NCI-H748 (cell line): ENCODE results near the gene TESMIN.

ENCODE experiments used
- DNase-seq: peaks from one replicate; lab custom pipeline; 2025; ENCODE audit not compliant: unreplicated experiment; lab: John Stamatoyannopoulos, UW

TESMIN gene

DNA sequence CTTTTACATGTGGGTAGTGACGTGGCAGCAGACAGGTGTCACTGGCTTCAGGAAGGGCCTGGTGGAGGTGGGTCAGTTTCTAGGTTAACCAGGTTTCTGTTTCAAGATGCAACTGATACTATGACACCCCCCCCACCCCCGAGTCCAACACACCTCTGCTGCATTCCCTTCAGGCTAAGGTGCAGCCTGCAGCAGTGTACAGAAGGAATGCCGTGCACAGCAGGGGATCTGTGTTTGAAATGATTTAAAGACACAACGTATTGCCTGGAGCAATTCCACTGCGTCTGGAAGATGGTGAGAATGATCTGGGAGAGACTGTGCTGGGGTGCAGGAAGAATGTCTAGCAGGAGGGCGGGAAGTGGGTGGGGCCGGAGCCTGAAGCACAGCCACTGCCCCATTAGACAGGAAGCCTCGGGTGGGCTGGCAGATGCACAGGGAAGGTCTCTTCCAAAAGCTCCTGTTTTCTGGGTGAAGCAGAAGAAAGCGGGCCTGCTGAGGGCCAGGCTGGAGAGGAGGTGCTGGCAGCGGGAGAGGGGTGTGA, 11.9 kb upstream of the TESMIN start:
- no peak for DNase-seq

DNA sequence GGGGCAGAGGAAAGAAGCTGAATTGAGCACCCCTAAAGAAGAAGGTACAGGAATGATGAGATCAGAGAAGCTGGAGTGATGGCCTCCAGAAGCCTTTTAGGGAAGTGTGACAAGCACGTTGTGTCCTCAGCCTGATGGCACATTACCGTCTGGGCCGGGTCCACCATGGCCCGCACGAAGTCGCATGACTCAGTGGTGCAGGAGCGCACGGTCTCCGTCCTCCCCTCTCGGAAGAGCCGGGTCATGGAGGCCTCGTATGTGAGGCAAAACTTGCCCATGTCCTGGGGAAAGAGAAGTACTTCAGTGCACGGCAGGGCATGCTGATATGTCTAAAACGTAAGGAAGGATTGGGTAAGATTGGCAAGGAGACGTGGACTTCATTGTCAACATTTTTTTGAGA, 11.2 kb upstream of the TESMIN start:
- no peak for DNase-seq

GRCh38 chr11:68761801-68762200, 10.5 kb upstream of the TESMIN start:
- no peak for DNase-seq

DNA sequence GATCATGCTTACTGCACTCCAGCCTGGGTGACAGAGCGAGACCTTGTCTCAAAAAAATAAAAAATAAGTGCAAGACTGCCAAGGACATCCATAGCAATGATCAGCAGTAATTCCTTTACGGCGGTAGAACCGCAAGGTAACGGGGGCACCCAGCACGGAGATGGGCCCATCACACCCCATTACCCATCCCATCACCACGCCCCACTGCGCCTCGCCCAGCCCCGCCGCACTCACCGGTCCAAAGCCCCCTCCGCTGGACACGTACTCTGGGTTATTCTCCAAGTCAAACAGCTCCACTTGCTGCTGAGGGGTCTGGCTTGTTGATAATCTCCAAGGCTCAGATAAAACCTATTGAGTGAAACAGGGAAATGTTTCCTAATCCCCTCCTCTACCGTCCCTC, 8.7 kb upstream of the TESMIN start:
- DNase-seq = no peak

DNA sequence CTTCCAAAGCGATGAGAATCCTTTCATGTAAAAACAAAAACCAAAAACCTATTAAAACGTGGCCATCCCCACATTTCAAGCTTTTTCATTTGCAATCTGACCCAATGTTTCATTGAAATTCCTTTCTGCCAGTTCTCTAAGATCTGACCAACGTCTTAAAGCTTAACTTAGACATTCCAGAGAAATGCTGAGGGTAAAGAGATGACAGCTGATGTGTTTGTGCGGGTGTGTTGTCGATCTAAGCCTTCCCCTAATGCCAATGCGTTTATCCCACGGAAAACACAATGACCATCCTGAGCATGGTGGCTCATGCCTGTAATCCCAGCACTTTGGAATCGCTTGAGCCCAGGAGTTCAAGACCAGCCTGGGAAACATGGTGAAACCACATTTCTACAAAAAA, 6.4 kb upstream of the TESMIN start:
- DNase-seq = no peak

DNA sequence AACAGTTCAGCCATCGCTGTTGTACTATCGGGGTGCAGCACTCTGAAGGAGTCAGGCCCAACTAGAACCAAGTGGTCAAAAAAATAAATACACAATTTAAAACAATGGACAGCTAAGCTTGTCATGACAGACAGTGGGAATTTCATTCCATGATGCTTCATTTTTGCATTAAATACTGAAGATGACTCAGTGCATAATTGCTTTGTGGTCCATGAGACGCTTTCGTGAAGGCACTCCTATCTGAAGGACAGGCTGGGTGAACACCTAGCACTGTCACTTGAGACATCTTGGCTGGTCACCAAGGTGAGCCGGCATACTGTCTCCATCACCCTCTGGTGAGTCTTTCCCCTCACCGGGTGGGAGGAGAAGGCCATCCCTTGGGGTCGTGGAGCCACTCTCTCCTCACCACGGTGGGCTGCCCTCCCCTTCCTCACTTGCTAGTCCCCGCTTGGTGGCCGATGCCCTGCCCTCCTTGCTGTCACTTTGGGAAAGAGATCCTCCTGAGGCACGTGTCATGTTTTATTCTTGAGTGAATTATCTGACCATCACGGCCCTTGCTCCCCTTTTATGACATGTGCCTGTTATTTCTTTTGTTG, 4.9 kb upstream of the TESMIN start:
- no peak for DNase-seq

DNA sequence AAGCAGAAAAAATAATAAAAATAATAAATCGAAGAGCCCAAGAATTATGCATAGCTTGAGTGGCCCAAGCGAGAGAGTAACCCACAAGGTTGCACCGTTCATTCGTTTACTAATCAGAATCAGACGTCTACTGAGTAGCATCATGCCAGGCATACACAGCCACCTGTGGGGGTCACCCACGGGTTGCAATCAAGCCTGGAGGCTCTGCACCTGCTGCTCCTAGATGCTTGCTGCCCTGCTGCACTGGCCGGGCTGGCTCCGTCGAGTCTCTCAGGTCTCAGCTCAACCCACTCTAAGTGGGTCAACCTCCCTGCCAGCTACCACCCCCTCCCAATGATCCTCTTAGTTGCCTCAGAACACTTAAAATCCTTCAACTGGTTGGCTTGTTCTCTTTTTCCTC, 2.0 kb upstream of the TESMIN start:
- DNase-seq = peak; percentile 16

DNA sequence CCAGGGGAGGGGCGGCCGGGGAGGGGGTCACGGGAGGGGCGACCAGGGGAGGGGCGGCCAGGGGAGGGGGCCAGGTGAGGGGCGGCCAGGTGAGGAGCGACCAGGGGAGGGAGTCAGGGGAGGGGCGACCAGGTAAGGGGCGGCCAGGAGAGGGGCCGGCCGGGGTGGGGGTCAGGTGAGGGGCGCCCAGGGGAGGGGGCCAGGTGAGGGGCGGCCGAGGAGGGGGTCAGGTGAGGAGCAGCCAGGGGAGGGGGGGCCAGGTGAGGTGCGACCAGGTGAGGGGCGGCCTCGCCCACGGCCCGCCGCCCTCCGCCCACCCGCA, 355 bp downstream of the TESMIN start:
- DNase-seq = no peak

DNA sequence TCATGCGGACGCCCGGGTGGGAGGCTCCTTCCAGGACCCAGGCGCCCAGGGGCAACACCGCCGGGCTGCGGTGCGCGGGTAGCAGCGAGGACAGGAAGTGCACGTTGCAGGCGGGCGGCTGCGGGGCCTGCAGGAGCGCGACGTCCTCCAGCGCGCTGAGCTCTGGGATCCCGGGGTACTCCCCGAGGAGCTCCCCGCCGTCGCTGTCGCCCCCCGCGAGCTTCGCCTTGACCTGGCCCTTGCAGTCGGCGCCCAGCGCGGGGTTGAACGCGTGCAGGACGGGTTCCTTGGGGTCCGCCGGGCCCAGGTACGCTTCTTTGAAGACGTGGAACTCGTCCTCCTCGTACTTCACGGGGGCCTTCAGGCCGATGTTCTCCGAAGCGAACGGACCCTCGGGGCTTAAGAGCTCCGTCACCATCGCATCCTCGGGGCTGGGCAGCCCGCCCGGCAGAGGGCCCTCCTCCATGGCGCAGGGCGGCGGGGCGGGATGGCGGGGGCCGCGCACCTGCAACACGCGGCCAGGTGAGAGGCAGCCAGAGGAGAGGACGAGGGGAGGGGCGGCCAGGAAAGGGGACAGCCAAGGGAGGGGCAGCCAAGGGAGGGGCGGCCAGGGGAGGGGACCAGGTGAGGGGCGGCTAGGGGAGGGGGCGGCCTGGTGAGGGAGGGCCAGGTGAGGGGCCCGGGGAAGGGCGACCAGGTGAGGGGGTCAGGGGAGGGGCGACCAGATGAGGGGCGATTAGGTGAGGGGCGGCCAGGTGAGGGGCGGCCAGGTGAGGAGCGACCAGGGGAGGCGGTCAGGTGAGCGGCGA, 921 bp downstream of the TESMIN start:
- DNase-seq = no peak

DNA sequence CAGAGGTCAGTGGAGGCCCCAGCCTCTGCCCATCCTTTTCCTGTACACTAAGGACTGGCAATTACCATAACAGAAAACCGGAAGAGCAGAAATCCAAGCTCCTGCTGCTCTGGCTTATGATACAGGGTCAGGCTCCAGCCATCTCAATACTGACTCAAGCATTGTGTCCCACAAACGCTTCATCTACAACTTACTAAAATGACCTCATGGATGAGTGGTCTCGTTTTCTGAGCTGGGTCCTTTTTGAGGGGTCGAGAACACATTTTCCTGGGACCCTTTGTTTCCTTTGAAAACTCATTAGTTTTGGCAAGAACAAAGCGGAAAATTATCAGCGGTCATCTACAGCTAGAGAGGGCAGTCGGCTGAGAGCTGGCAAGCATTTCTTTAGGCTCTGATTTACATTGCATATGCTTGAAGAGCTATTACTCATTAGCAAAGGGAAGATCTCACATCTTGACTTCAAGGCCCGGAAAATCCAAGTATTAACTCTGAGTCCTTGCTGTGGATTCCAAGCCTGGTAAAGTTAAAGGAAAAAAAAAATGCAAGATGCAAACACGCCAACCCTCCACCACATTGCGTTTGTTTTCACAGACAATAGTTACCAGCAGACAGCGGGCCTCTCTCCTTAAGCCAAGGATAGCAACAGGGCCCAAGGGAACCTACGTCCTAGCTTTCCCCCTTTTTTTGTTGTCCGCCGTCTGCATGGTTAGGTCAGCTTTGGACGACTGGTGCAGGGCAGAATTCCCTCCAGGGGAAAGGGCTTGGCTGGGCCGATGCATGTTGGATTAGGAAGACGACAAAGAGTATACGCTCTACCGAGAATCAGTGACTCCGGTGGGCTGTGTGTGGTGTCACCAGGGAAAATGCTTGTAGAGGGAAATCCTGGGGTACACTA, 1.8 kb downstream of the TESMIN start:
- no peak for DNase-seq

- DNase-seq = no peak
These were observed 3.3 kb downstream of the TESMIN start for GRCh38 chr11:68748061-68748460.

DNA sequence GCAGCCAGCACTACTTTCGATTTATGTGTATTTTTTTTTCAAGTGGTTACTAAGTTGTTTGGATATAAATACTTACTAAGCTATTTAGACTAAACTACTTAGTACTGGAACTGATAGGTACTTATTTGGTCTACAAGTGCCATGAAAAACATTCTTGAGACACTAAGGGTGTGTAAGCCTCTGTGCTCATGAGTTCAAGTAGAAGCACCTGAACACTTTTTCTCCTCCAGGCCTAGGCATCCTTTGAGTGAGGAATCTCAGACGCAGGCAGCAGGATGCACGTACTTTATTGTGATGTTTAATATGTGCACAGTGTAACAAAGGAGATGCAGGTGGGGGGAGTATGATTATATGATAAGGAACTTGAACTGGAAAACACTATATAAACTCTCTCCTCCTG, 7.8 kb downstream of the TESMIN start:
- no peak for DNase-seq

DNA sequence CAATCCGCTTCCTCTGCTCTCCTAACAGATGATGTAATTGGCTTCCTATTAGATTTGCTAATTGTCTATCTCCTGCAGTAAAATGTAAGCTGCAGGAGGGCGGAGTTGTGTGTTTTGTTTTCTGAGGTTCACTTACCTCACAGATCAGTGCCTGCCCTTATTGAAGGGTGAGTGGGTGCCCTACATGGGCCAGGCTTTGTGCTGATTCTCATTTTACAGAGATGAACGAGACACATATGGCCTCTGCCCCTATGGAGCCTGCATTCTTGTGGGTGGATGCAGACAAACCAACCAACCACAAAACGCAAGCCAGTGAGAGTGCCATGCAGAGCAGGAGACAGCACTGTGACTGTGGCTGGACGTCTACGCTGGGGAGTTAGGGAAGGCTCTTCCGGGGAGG, 9.9 kb downstream of the TESMIN start:
- peak; percentile 7 for DNase-seq

DNA sequence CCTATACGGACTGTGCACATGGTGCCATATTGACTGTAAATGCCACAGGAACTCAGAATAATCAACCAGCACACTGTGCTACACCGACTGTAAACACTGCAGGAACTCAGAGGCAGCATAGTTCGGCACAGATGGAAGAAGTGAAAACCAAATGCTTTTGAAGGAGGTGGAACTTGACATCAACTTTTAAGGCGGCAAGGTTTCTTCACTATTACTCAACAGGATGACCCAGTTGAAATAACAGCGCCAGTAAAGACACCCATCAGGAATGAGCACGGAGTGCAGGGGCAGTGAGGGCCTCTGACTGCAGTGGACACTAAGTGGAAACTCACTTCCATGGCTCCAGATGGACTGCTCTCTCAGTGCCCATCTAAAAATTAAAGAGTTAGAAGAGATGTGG, 15.7 kb downstream of the TESMIN start:
- DNase-seq = no peak

DNA sequence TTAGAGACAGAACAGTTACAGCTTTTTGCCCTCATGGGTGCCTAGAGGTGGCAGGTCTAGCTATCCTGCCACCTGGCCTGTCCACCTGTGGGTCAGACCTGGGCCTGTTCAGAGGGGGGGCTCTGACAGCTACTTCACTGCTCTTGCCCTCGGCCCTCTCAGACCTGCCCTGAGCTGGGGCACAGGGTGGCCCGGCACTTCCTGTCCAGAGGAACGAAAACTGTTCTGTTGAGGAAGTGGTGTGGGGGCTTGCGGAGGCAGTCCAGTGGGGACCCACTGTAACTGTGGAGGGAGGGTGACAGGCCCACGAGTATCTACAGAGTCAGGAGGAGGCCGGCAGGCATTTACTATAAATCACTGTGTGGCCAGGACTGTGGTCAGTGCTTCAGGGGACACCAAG, 16.2 kb downstream of the TESMIN start:
- no peak for DNase-seq

GRCh38 chr11:68734111-68734510, 17.2 kb downstream of the TESMIN start:
- no peak for DNase-seq

- DNase-seq = no peak
These were observed 23.5 kb downstream of the TESMIN start for GRCh38 chr11:68727783-68728182.

DNA sequence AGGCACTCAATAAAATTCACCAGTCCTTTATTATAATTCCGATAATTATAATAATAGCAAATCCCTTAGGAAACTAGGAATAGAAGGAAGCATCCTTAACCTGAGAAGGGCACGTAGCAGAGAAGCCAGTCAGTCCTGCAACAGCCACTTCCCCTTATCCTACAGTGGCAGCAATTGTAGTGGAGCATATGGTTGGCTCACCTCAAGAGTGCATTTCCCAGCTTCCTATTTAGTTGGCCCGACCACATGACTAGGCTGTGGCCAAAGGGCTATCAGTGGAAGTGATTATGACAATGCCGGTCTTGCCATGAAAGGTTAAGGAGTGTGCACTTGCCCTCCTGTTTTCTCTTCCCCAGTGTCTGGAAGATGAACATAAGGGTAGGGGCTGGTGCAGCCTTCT, 27.0 kb downstream of the TESMIN start:
- no peak for DNase-seq

- DNase-seq = no peak
These were observed 29.2 kb downstream of the TESMIN start for GRCh38 chr11:68722143-68722542.

GRCh38 chr11:68721075-68721474, 30.2 kb downstream of the TESMIN start:
- no peak for DNase-seq

DNA sequence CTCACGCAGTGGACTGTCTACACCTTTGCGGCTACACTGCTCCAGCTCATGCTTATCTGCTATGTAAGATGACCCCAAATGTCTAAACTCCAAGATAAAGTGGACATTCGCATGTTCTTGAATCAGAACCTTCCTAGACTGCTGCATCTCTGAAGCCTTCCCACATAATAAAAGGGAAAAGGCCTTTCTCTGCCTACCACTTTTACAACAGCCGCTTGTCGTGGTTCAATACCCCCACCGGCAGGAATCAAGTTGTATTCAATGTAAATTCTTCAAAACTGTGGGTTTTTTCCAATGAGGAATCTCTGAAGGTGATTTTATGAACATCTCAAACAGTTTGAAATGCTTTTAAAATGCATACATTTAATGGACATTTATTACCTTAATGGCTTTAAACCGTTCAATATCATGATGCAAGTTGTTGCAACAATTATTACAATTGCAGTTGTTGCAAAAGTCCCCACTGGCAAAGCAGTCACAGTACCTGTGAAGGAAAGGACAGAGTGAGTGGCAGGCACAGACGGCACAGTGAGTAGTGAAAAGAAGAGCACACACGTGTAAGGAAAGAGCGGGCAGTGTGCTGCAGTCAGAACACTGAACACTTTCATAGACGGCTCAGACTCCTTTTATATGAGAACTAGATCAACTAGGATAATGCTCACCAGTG, 35.7 kb downstream of the TESMIN start:
- no peak for DNase-seq
